Measurements from ENCODE around the gene GNG3.
A peak's percentile ranks its signal among the peaks of the same experiment; 100 is the strongest.

Gene GNG3

GRCh38 chr11:62677714-62678113, 29.8 kb upstream of the GNG3 start:
- H3K27ac ChIP-seq, result peak overlapping the region; percentile 88; the same call in 1 of the 2 replicates
- no peak for TF ChIP-seq CTCF (conservative IDR thresholded peaks at IDR 0.05)

- peak overlapping the region; percentile 88 for H3K27ac ChIP-seq
- no peak for TF ChIP-seq CTCF (conservative IDR thresholded peaks at IDR 0.05)
Measured at GRCh38 chr11:62678433-62678769, 29.1 kb upstream of the GNG3 start.

- TF ChIP-seq CTCF (conservative IDR thresholded peaks at IDR 0.05), result no peak
- peak within 1 kb of the TSS; percentile 88 for H3K27ac ChIP-seq
Measured at GRCh38 chr11:62678770-62679696, 28.4 kb upstream of the GNG3 start, which contains the start of gene UBXN1. UBXN1 (minus strand) TSS chr11:62679073; CDS start chr11:62678923, 150 bp downstream.

- peak overlapping the region; percentile 88 for H3K27ac ChIP-seq
- peak; percentile 73 for TF ChIP-seq CTCF (conservative IDR thresholded peaks at IDR 0.05)
Measured at GRCh38 chr11:62680825-62681240, 26.6 kb upstream of the GNG3 start.

GRCh38 chr11:62682518-62682917, 25.0 kb upstream of the GNG3 start:
- TF ChIP-seq CTCF (conservative IDR thresholded peaks at IDR 0.05), result no peak
- no peak overlapping the region for H3K27ac ChIP-seq

GRCh38 chr11:62687508-62688396, 19.7 kb upstream of the GNG3 start:
- no peak overlapping the region for H3K27ac ChIP-seq
- no peak for TF ChIP-seq CTCF (conservative IDR thresholded peaks at IDR 0.05)

GRCh38 chr11:62688491-62688890, 19.0 kb upstream of the GNG3 start:
- TF ChIP-seq CTCF (conservative IDR thresholded peaks at IDR 0.05), result no peak
- no peak overlapping the region for H3K27ac ChIP-seq

All from VCaP (cell line).